Stimulated activated CD8-positive, alpha-beta memory T cell treated with anti-CD3 and anti-CD28 coated beads, Interleukin-12 subunit alpha, Interleukin-12 subunit beta, amount 100 ng/mL, for 24 hours (primary cell): ENCODE data around the gene ABCA13.
"Not testable (repeated sequence)": the region's sequence is repeated elsewhere in the genome, so short reads cannot be mapped to it uniquely, and the experiment has no call there.

Source experiments
- DNase-seq: peaks from one replicate; pipeline ENCODE4 v3.0.0-alpha.2; 2020; ENCODE audit errors: extremely low read depth

Gene ABCA13

GRCh38 chr7:48171202-48171601 lies at the start of gene ABCA13:
ABCA13 (plus strand) TSS chr7:48171458; CDS start chr7:48171484, 26 bp downstream.
- DNase-seq, result no peak

GRCh38 chr7:48126037-48126436 lies 45.2 kb upstream of the ABCA13 start:
- DNase-seq, result no peak

GRCh38 chr7:48130658-48131108 lies 40.6 kb upstream of the ABCA13 start:
- DNase-seq, result no peak

GRCh38 chr7:48132792-48133191 lies 38.5 kb upstream of the ABCA13 start:
- no peak for DNase-seq

GRCh38 chr7:48139459-48139858 lies 31.8 kb upstream of the ABCA13 start:
- DNase-seq, result no peak

- DNase-seq, result no peak
These were observed 31.1 kb upstream of the ABCA13 start for GRCh38 chr7:48140001-48140681.

GRCh38 chr7:48141521-48141920 lies 29.7 kb upstream of the ABCA13 start:
- DNase-seq, result no peak

- DNase-seq, result no peak
These were observed 26.9 kb upstream of the ABCA13 start for GRCh38 chr7:48144291-48144768.

GRCh38 chr7:48147078-48147591 lies 24.1 kb upstream of the ABCA13 start:
- DNase-seq, result no peak

GRCh38 chr7:48147690-48148089 lies 23.6 kb upstream of the ABCA13 start:
- not testable (repeated sequence) for DNase-seq

- DNase-seq, result no peak
These were observed 22.9 kb upstream of the ABCA13 start for GRCh38 chr7:48148311-48148710.

GRCh38 chr7:48149058-48149457 lies 22.2 kb upstream of the ABCA13 start:
- no peak for DNase-seq

- DNase-seq, result no peak
These were observed 21.2 kb upstream of the ABCA13 start for GRCh38 chr7:48150086-48150485.

- DNase-seq, result no peak
These were observed 16.4 kb upstream of the ABCA13 start for GRCh38 chr7:48154792-48155413.

- no peak for DNase-seq
These were observed 12.9 kb upstream of the ABCA13 start for GRCh38 chr7:48158404-48158803.

GRCh38 chr7:48161407-48162125 lies 9.7 kb upstream of the ABCA13 start:
- DNase-seq, result no peak

GRCh38 chr7:48165157-48165556 lies 6.1 kb upstream of the ABCA13 start:
- no peak for DNase-seq

- DNase-seq, result no peak
These were observed 3.1 kb upstream of the ABCA13 start for GRCh38 chr7:48168159-48168558.

- DNase-seq, result no peak
These were observed 752 bp upstream of the ABCA13 start for GRCh38 chr7:48170506-48170905.

GRCh38 chr7:48173313-48173712 lies 2.1 kb downstream of the ABCA13 start:
- no peak for DNase-seq

- no peak for DNase-seq
These were observed 2.6 kb downstream of the ABCA13 start for GRCh38 chr7:48173756-48174382.

- DNase-seq, result no peak
These were observed 3.8 kb downstream of the ABCA13 start for GRCh38 chr7:48175019-48175418.
